Thyroid gland (tissue), 4 donors: ENCODE measurements around the gene APOL4.

Experiments used
- CTCF ChIP-seq, 6 experiments: fragments of 200-600 bp in 3 of 6; fragments of 450-650 bp in 3 of 6; sonication (generic) in 3 of 6; IDR thresholded peaks; one replicate each; pipeline ENCODE4 v1.5.1; 2016 to 2019; ENCODE audit warnings: antibody characterized with exemption in 6 of 6, mild to moderate bottlenecking in 2 of 6, inconsistent platforms in 1 of 6, moderate library complexity in 1 of 6
- POLR2A ChIP-seq, 2 donors: fragments of 450-650 bp; IDR thresholded peaks; one replicate each; pipeline ENCODE4 v1.6.1; 2017; ENCODE audit warnings: antibody characterized with exemption in 2 of 2, mild to moderate bottlenecking in 2 of 2, moderate library complexity in 1 of 2

GRCh38 chr22:36141481-36141880 lies 60.1 kb downstream of the APOL4 start:
- no peak for TF ChIP-seq POLR2A (IDR thresholded peaks at IDR 0.05)
- TF ChIP-seq CTCF (IDR thresholded peaks at IDR 0.05): no peak
